ELR (cell line): ENCODE measurements around the gene GLI2.

Experiments used
- DNase-seq: peaks from one replicate; pipeline ENCODE4 v3.0.0-alpha.2; 2015; ENCODE audit warnings: low read depth

GLI2 gene

GRCh38 chr2:120758181-120759144 is 22.8 kb downstream of the GLI2 start:
- DNase-seq, result no peak

- no peak for DNase-seq
Measured at GRCh38 chr2:120759543-120760331, 24.1 kb downstream of the GLI2 start.

GRCh38 chr2:120760446-120761135 is 24.9 kb downstream of the GLI2 start:
- DNase-seq, result no peak

GRCh38 chr2:120761164-120761861 is 25.6 kb downstream of the GLI2 start:
- no peak for DNase-seq

- DNase-seq, result no peak
Measured at GRCh38 chr2:120761911-120762310, 26.2 kb downstream of the GLI2 start.

- no peak for DNase-seq
Measured at GRCh38 chr2:120762341-120763061, 26.8 kb downstream of the GLI2 start.

- no peak for DNase-seq
Measured at GRCh38 chr2:120763508-120763907, 27.8 kb downstream of the GLI2 start.

- DNase-seq, result no peak
Measured at GRCh38 chr2:120763931-120764330, 28.3 kb downstream of the GLI2 start.

GRCh38 chr2:120764492-120764891 is 28.8 kb downstream of the GLI2 start:
- DNase-seq, result no peak

GRCh38 chr2:120764991-120765677 is 29.5 kb downstream of the GLI2 start:
- DNase-seq, result no peak

- DNase-seq, result peak; percentile 82
Measured at GRCh38 chr2:120765678-120766469, 30.2 kb downstream of the GLI2 start.

- peak; percentile 17 for DNase-seq
Measured at GRCh38 chr2:120766470-120767351, 31.0 kb downstream of the GLI2 start.

- DNase-seq, result no peak
Measured at GRCh38 chr2:120767486-120768005, 31.9 kb downstream of the GLI2 start.

GRCh38 chr2:120768112-120769048 is 32.7 kb downstream of the GLI2 start:
- DNase-seq, result no peak

GRCh38 chr2:120769076-120769786 is 33.6 kb downstream of the GLI2 start:
- no peak for DNase-seq

- no peak for DNase-seq
Measured at GRCh38 chr2:120769787-120770120, 34.1 kb downstream of the GLI2 start.

GRCh38 chr2:120770176-120770575 is 34.5 kb downstream of the GLI2 start:
- DNase-seq, result no peak
